Suprapubic skin (tissue), 4 donors: ENCODE results near the gene IRAG1. TPM values are rescaled to one million over a fixed set of nuclear protein-coding genes. Genes with fewer than 3 reads are reported as not detected.

Experiments
- DNase-seq, 2 donors: peaks; one replicate each; pipeline ENCODE4 v3.0.0-alpha.2; 2019; ENCODE audit warnings: low spot score in 2 of 2
- H3K27ac ChIP-seq: fragments of 200-600 bp; sonication (generic); one replicate; pipeline ENCODE4 v1.5.1; 2019
- H3K27me3 ChIP-seq: fragments of 200-600 bp; sonication (generic); one replicate; pipeline ENCODE4 v1.5.1; 2019
- H3K36me3 ChIP-seq: fragments of 200-600 bp; sonication (generic); one replicate; pipeline ENCODE4 v1.5.1; 2019
- H3K4me1 ChIP-seq: fragments of 200-600 bp; sonication (generic); one replicate; pipeline ENCODE4 v1.5.1; 2019
- H3K4me3 ChIP-seq: fragments of 200-600 bp; sonication (generic); one replicate; pipeline ENCODE4 v1.5.1; 2019; ENCODE audit warnings: mild to moderate bottlenecking
- H3K9me3 ChIP-seq: fragments of 200-600 bp; sonication (generic); one replicate; pipeline ENCODE4 v1.5.1; 2019
- CTCF ChIP-seq, 2 donors: fragments of 200-600 bp in 1 of 2; fragments of 450-650 bp in 1 of 2; sonication (generic) in 1 of 2; IDR thresholded peaks; one replicate each; pipeline ENCODE4 v1.5.1; 2016 to 2019; ENCODE audit warnings: antibody characterized with exemption in 2 of 2, mild to moderate bottlenecking in 1 of 2, moderate library complexity in 1 of 2
- EP300 ChIP-seq: sonication (generic); formaldehyde crosslinking; IDR thresholded peaks from one replicate; pipeline ENCODE4 v1.6.1; 2017; ENCODE audit warnings: antibody characterized with exemption
- POLR2A ChIP-seq, 2 donors: fragments of 450-650 bp; IDR thresholded peaks; one replicate each; pipeline ENCODE4 v1.6.1; 2017; ENCODE audit warnings: antibody characterized with exemption in 2 of 2, mild to moderate bottlenecking in 2 of 2, moderate library complexity in 2 of 2
- POLR2AphosphoS5 ChIP-seq, 3 donors: sonication (generic); formaldehyde crosslinking; IDR thresholded peaks; one replicate each; pipeline ENCODE4 v1.6.1; 2017; ENCODE audit warnings: antibody characterized with exemption in 3 of 3
- WGBS: methylation state at CpG from one replicate; pipeline ENCODE4 v1.1.5; 2018; 5-methylcytosine and 5-hydroxymethylcytosine counted together
- total RNA-seq, 4 donors: library from RNA; depleted of rRNA; stranded (reverse); fragments of >200 nt; gene quantifications; one replicate each; pipeline ENCODE4 v1.1.0, GENCODE V29; 2016

Gene IRAG1
- total RNA-seq, 4 donors from 2014 or later: 2.9 to 4.6 (median 4.2) TPM

- Histone ChIP-seq H3K27ac (peak overlapping the region; percentile 84), H3K4me1 (peaks cover 43% of the 10 kb centered on the region)
- 68% methylated on average over 6 of the region's 6 CpGs for WGBS
These were observed 20.0 kb downstream of the IRAG1 start for GRCh38 chr11:10673501-10674062.

GRCh38 chr11:10670099-10670498 lies 23.5 kb downstream of the IRAG1 start:
- Histone ChIP-seq H3K9me3 (no peaks in the 10 kb centered on the region), H3K4me3 (no peak overlapping the region), H3K4me1 (peaks cover 39% of the 10 kb centered on the region), H3K27me3 (no peaks in the 10 kb centered on the region), H3K36me3 (no peaks in the 10 kb centered on the region), H3K27ac (no peak overlapping the region)
- DNase-seq: no peak
- 77% methylated on average over 4 of the region's 4 CpGs for WGBS
- TF ChIP-seq POLR2A (IDR thresholded peaks at IDR 0.05) (no peak), CTCF (IDR thresholded peaks at IDR 0.05) (no peak), EP300 (no peak), POLR2AphosphoS5 (IDR thresholded peaks at IDR 0.05) (no peak)

More at GRCh38 chr11:10673501-10674062, 20.0 kb downstream of the IRAG1 start:
- DNase-seq: no peak
- no peaks in the 10 kb centered on the region for H3K9me3 ChIP-seq
- H3K4me3 ChIP-seq: no peak overlapping the region
- no peak for TF ChIP-seq EP300
- no peak for TF ChIP-seq CTCF (IDR thresholded peaks at IDR 0.05)
- no peaks in the 10 kb centered on the region for H3K27me3 ChIP-seq
- H3K36me3 ChIP-seq: no peaks in the 10 kb centered on the region

- Histone ChIP-seq H3K4me3 (no peak overlapping the region), H3K4me1 (peaks cover 33% of the 10 kb centered on the region), H3K36me3 (no peaks in the 10 kb centered on the region), H3K27ac (peak overlapping the region; percentile 9), H3K27me3 (no peaks in the 10 kb centered on the region), H3K9me3 (no peaks in the 10 kb centered on the region)
- no peak for TF ChIP-seq CTCF (IDR thresholded peaks at IDR 0.05)
- 42% methylated on average over 5 of the region's 5 CpGs for WGBS
- DNase-seq: no peak
These were observed 24.1 kb downstream of the IRAG1 start for GRCh38 chr11:10669258-10670033.

- Histone ChIP-seq H3K36me3 (no peaks in the 10 kb centered on the region), H3K9me3 (no peaks in the 10 kb centered on the region), H3K27ac (no peak overlapping the region), H3K27me3 (no peaks in the 10 kb centered on the region), H3K4me3 (no peak overlapping the region), H3K4me1 (peaks cover 23% of the 10 kb centered on the region)
- no peak for TF ChIP-seq POLR2AphosphoS5 (IDR thresholded peaks at IDR 0.05)
- no peak for TF ChIP-seq EP300
- TF ChIP-seq CTCF (IDR thresholded peaks at IDR 0.05): no peak
- TF ChIP-seq POLR2A (IDR thresholded peaks at IDR 0.05): no peak
- WGBS: 59% methylated on average over 2 of the region's 2 CpGs
- no peak for DNase-seq
These were observed 26.1 kb downstream of the IRAG1 start for GRCh38 chr11:10667521-10667885.

- Histone ChIP-seq H3K36me3 (no peaks in the 10 kb centered on the region), H3K4me3 (no peak overlapping the region), H3K27me3 (no peaks in the 10 kb centered on the region), H3K27ac (no peak overlapping the region), H3K4me1 (peaks cover 23% of the 10 kb centered on the region), H3K9me3 (no peaks in the 10 kb centered on the region)
- TF ChIP-seq POLR2A (IDR thresholded peaks at IDR 0.05) (no peak), EP300 (no peak), CTCF (IDR thresholded peaks at IDR 0.05) (no peak), POLR2AphosphoS5 (IDR thresholded peaks at IDR 0.05) (no peak)
- WGBS: 68% methylated on average over 6 of the region's 6 CpGs
- DNase-seq: peak in 1 of 2 donors; percentile 41
These were observed 26.7 kb downstream of the IRAG1 start for GRCh38 chr11:10666556-10667520.
